Stimulated activated naive CD8-positive, alpha-beta T cell treated with anti-CD3 and anti-CD28 coated beads, Interleukin-15, Interleukin-2, amounts not matched to agents 100 U/mL and 50 U/mL, for 24 hours (primary cell): Measurements from ENCODE around the gene PRR7.
A peak's percentile ranks its signal among the peaks of the same experiment; 100 is the strongest.

ENCODE experiments used
- ATAC-seq: fragments of 150-1000 bp; cut with Tn5 transposase; one replicate; pipeline ENCODE4 v1.10.0; 2021
- DNase-seq: peaks from one replicate; pipeline ENCODE4 v3.0.0; 2021

PRR7 gene

DNA sequence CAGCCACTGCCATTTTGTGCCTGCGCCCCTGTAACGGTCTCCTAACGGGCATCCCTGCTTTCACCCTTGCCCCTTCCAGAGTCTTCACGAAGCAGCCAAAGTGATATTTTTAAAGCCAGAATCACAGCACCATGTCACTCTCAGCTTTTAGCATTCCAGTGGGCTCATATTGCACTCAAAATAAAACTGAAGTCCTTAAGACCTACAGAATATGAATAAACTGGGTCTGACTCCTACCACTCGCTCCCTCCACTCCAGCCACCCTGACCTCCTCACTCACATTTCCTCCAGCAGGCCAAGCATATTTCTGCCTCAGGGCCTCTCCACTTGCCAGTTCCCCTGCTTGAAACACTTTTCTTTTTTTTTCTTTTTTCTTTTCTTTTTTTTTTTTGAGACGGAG, 53.2 kb downstream of the PRR7 start:
- DNase-seq, result no peak
- no peak for ATAC-seq

DNA sequence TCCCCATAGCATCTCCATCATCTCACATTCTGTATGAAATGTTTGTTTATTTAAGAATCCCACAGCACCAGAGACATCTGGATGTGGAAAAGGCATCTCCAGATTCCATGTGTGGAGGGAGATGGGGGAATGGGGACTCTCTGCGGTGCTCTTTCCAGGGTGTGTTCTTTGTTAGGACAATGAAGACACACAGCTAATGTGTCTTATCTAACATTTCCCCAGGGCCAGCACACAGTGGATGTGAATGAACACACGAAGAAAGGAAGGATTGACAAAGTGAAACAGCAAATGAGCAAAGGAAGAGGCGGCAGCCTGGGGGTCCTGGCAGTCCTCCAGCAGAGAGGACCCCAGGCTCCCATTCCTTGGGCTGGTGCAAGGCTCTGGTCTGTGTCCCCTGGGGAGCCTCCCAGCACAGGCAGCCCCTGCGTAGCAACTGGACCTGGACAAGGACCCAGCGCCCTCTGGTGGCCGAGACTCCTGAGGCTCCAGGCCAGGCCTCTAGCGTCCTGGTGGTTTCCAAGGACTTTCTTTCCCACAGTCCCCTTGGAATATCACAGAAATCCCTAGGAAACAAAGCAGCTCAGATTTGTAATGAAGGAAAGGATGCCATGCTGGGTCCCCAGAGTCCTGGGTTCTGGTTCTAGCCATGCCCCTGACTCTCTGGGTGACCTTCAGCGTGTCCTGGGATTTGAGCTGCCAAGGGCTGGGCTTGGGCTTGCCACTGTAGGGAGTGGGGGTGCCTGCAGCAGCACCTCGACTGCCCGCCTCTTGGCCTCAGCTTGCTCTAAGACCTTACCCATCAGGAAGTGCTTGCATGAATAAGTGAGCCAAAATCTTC, 54.3 kb downstream of the PRR7 start:
- peak; percentile 37 for ATAC-seq
- DNase-seq, result peak; percentile 95

- DNase-seq, result no peak
- ATAC-seq, result no peak
Measured at GRCh38 chr5:177501874-177502678, 55.5 kb downstream of the PRR7 start.

DNA sequence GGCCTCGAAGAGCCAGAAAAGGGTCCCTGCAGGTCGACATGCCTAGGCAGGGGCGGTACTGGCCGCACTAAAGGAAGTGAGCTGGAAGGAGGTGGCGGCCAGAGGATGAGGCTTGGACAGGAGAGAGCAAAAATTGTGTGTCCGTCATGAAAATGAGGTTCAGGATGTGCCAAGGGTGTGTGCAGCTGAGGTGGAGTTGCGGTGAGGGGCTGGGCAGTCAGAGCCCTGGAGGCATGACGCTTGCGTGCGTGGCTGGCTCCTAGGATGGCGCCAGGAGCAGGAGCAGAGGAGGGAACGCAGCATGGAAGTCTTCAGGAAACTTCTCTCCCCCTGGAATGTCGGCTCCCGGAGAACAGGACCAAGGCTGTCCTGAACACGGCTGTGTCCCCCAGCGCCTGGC, 56.3 kb downstream of the PRR7 start:
- ATAC-seq (no peak), DNase-seq (no peak)

GRCh38 chr5:177503351-177504085, 56.9 kb downstream of the PRR7 start:
- no peak for ATAC-seq
- no peak for DNase-seq

GRCh38 chr5:177504086-177505056, 57.8 kb downstream of the PRR7 start:
- DNase-seq (no peak), ATAC-seq (no peak)

- DNase-seq, result no peak
- no peak for ATAC-seq
Measured at GRCh38 chr5:177505075-177505474, 58.5 kb downstream of the PRR7 start.
